NT2/D1 (cell line): ENCODE measurements around the gene STK38L.

Experiments used
- DNase-seq: peaks from one replicate; pipeline ENCODE4 v3.0.0-alpha.2; 2011; ENCODE audit warnings: low read depth, low spot score
- H3K27me3 ChIP-seq: 2 replicates; pipeline ENCODE4 v1.6.0; 2011; ENCODE audit warnings: mild to moderate bottlenecking; ENCODE audit not compliant: insufficient read length, insufficient read depth
- H3K36me3 ChIP-seq: 2 replicates; pipeline ENCODE4 v1.6.1; 2011; ENCODE audit warnings: mild to moderate bottlenecking, low read length, mixed read lengths; ENCODE audit not compliant: insufficient read depth, insufficient read length
- H3K4me1 ChIP-seq: 2 replicates; pipeline ENCODE4 v1.5.1; 2011; ENCODE audit not compliant: insufficient read depth, insufficient read length
- H3K4me3 ChIP-seq: 2 replicates; pipeline ENCODE4 v1.5.1; 2011; ENCODE audit warnings: low read depth; ENCODE audit not compliant: insufficient read length
- H3K9ac ChIP-seq: 2 replicates; pipeline ENCODE4 v1.6.0; 2011; ENCODE audit warnings: low read depth; ENCODE audit not compliant: insufficient read length
- H3K9me3 ChIP-seq: 2 replicates; pipeline ENCODE4 v1.5.1; 2011; ENCODE audit warnings: mild to moderate bottlenecking, low read length; ENCODE audit not compliant: insufficient read depth
- SUZ12 ChIP-seq: IDR thresholded peaks from 2 replicates; pipeline ENCODE4 v1.6.1; 2011; ENCODE audit not compliant: insufficient read length, insufficient read depth; ENCODE audit errors: extremely low read depth
- YY1 ChIP-seq: IDR thresholded peaks from 2 replicates; pipeline ENCODE4 v1.6.1; 2011; ENCODE audit not compliant: insufficient read length, insufficient read depth
- ZNF274 ChIP-seq: IDR thresholded peaks from 2 replicates; pipeline ENCODE4 v1.6.1; 2011; ENCODE audit warnings: mild to moderate bottlenecking, low read depth, low read length

Gene STK38L

DNA sequence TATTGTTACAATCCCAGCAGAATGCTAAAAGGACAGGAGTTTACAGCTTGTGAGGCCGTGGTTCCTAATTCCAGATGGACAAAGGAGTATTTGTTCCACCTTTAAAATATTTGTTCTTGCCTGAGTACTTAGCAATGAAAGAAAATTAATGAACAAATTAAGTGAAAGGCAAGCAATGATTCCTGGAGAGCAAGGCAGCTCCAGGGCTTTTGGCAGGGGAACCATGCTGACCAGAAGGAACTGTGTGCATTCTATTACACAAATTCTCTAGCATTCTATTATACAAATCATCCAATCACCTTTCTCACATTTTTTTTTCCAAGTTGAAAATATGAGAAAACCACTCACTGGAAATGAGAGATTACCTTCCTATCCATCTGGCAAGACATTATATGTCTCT lies 86.8 kb downstream of the STK38L start:
- Histone ChIP-seq H3K9me3 (no peaks in the 10 kb centered on the region), H3K9ac (no peak overlapping the region), H3K4me1 (no peaks in the 10 kb centered on the region), H3K27me3 (peaks cover 53% of the 10 kb centered on the region), H3K4me3 (no peak overlapping the region), H3K36me3 (peaks cover 2% of the 10 kb centered on the region)
- DNase-seq = no peak
- no peak for TF ChIP-seq ZNF274
- no peak for TF ChIP-seq YY1
- no peak for TF ChIP-seq SUZ12

DNA sequence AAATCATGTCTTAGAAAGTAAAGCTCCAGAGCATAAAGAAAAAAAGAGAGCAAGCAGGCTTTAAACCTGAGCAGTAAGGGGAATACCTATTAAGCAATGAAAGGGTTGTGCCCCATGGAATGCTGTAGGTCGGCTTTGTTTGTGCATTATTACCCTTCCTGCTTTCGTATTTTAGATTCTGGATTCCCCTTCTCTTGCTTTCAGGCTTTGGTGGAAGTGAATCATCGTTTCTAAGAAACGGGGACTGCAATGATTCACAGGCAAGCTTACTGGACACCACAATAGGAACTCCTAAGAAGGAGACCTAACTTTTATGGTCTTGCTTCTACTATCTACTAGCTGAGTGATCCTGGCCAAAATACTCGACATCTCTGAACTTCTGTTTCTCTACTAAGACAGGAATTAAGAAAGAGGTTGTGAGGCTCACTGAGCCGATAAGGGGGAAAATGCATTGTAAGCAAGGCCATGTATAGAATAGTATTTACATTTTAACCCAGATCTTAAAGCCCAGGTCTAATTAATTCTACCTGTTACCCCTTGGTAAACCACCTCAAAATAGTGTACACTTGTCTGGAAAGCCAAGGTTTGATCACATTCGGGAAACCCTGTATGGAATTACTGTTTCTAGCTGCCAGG lies 87.3 kb downstream of the STK38L start:
- H3K4me1 ChIP-seq = no peaks in the 10 kb centered on the region
- H3K27me3 ChIP-seq = peaks cover 57% of the 10 kb centered on the region
- H3K9ac ChIP-seq = no peak overlapping the region
- no peak for DNase-seq
- no peaks in the 10 kb centered on the region for H3K9me3 ChIP-seq
- no peak overlapping the region for H3K4me3 ChIP-seq
- TF ChIP-seq ZNF274 = no peak
- no peak for TF ChIP-seq SUZ12
- no peak for TF ChIP-seq YY1
- H3K36me3 ChIP-seq = peaks cover 2% of the 10 kb centered on the region

DNA sequence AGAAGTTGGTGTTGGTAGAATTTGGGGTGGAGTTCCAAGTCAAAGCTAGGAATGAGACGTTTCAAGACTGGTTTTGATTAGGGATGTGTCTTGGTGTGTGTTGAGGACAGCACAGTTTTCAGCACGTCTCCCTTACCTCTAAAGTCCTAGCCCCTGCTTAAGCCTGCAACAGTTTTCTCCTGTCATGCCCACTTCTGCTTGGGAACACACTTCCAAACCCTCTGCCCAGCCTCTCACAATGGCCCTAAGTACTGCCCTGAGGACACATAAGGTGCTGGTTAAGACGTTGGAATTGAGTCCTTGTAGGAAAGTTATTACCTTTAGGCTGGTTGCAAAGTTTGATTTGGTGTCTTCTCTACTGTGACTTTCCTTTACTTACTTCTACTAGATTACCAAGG lies 87.8 kb downstream of the STK38L start:
- Histone ChIP-seq H3K4me3 (peak overlapping the region; percentile 72), H3K36me3 (no peaks in the 10 kb centered on the region), H3K9me3 (no peaks in the 10 kb centered on the region), H3K27me3 (peaks cover 57% of the 10 kb centered on the region), H3K9ac (peak overlapping the region; percentile 58), H3K4me1 (no peaks in the 10 kb centered on the region)
- no peak for DNase-seq
- no peak for TF ChIP-seq YY1
- no peak for TF ChIP-seq SUZ12
- TF ChIP-seq ZNF274 = no peak

DNA sequence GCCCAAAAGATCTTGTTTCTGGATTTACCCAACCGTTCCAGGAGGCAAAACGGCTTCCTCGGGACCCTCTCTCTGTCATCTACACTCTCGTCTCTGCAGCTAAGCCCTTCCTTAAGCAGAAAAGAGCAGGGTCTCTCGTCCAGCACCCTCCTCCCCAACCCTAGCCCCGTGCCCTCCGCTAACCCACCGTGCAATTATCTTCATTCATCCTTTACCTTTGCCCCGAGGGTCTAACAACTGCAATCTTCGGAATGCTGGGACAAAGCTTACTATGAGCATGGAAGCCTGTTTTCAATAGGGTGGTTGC lies 88.3 kb downstream of the STK38L start:
- H3K27me3 ChIP-seq = peaks cover 57% of the 10 kb centered on the region
- H3K9me3 ChIP-seq = no peaks in the 10 kb centered on the region
- DNase-seq = no peak
- H3K4me3 ChIP-seq = peak overlapping the region; percentile 72
- no peak for TF ChIP-seq YY1
- no peak for TF ChIP-seq ZNF274
- TF ChIP-seq SUZ12 = no peak
- H3K9ac ChIP-seq = peak overlapping the region; percentile 58
- no peaks in the 10 kb centered on the region for H3K4me1 ChIP-seq
- no peaks in the 10 kb centered on the region for H3K36me3 ChIP-seq

DNA sequence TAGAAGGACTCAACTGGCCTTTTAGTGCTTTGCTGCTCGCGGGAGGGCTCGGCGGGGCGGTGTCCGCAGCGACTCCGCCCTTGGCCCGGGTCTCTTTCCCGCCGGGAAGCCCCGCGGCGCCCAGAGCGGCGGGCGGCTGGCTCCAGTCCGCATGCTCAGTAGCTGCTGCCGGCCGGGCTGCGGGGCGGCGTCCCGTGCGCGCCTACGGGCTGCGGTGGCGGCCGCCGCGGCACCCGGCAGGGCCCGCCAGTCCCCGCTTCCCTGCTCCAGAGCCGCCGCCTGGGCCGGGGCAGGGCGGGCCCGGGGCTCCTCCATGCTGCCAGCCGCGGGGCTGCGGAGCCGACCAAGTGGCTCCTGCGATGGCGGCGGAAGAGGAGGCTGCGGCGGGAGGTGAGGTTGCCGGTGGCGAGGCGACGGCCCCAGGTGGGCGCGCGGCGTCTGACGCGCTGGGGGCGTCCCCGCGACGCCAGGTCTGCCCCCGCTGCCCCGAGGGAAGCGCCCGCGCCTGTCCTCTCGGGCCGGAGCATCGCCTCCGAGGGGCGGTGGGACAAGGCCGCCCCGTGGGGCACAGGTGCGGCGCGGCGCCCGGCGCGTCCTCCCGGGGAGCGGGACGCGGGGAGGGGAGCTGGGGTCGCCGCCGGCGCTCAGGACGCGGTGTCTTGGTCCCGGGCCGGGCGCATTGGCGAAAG lies 88.8 kb downstream of the STK38L start, which contains the start of gene BMAL2:
Gene BMAL2 (plus strand): TSS at position 123 of the 689 bp plus-strand sequence. CDS start 237 bp downstream, at position 360.
- peaks cover 57% of the 10 kb centered on the region for H3K27me3 ChIP-seq
- peak; percentile 83 for DNase-seq
- peak within 1 kb of the TSS; percentile 72 for H3K4me3 ChIP-seq
- H3K9ac ChIP-seq = peak within 1 kb of the TSS; percentile 80
- H3K9me3 ChIP-seq = no peaks in the 10 kb centered on the region
- H3K4me1 ChIP-seq = no peaks in the 10 kb centered on the region
- H3K36me3 ChIP-seq = no peaks in the 10 kb centered on the region
- TF ChIP-seq YY1 = no peak

DNA sequence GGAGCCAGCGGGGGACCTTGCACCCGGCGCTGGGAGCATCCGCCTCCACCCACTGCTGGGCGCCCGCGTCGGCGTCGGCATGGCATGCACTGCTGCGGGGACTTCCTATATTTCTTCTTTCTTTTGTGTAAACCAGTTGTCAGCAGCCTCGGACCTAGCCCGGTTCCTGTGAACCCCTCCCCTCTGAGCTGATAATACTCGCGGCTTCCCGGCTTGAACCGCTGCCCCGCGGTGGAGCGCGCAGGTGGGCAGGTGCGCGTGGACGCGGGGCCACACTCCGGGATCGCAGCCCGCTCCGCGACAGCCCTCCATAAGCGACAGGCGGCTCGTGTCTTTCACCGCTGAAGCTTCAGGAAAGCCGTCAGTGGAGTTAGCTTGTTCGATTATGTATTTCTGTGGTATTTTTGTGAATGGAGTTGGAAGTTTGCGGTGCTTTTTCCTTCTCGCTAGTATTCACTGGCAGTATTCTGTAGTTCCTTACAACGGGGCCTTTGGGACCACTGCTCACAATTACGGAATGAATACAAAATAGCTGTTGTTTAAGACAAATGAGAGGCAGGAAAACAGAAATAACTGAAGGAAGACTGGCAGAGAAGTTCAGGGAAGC lies 89.4 kb downstream of the STK38L start:
- Histone ChIP-seq H3K4me3 (peak overlapping the region; percentile 72), H3K9ac (peak overlapping the region; percentile 80), H3K9me3 (no peaks in the 10 kb centered on the region), H3K36me3 (no peaks in the 10 kb centered on the region), H3K4me1 (no peaks in the 10 kb centered on the region), H3K27me3 (peaks cover 57% of the 10 kb centered on the region)
- TF ChIP-seq SUZ12 (peak; percentile 77), YY1 (no peak), ZNF274 (no peak)
- DNase-seq = no peak

DNA sequence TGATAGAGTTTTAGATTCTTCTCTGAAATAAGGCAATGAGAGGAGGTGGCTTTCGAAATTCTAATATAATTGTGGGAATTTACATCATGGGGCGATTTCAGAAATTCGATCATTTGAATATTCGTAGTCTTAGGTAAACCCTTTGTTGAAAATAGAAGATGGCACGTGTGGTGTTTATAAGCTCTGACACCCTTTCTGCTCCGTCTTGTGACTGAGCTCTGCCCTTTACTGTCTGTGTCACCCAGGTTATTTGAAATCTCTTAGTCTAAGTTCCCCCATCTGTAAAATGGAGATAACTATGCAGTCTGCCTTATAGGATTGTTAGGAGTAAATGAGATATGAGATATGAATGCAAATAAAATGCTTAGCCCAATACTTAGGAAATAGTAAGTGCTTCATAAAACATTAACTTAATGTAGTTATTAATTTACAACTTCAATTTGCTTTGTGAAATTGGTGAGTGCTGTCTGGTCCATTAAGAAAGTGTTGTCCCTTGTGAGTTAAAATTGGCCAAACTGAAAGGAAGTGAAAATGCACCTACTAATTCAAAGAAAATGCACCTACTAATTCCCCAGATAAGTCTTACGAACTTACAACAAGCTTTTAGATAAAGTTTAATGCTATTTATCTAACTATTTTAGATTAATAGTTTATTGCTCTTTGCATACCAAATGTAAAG lies 90.1 kb downstream of the STK38L start:
- H3K9ac ChIP-seq = peak overlapping the region; percentile 80

More for the DNA sequence above, 90.1 kb downstream of the STK38L start:
- Histone ChIP-seq H3K36me3 (no peaks in the 10 kb centered on the region), H3K4me1 (no peaks in the 10 kb centered on the region), H3K4me3 (peak overlapping the region; percentile 72), H3K9me3 (no peaks in the 10 kb centered on the region), H3K27me3 (peaks cover 57% of the 10 kb centered on the region)
- no peak for TF ChIP-seq YY1
- DNase-seq = no peak
